Nasal cavity respiratory epithelium epithelial cell of viscerocranial mucosa (primary cell): ENCODE measurements around the gene RPP21. TPM values are rescaled to one million over a fixed set of nuclear protein-coding genes. Genes with fewer than 3 reads are reported as not detected.

Experiments
- total RNA-seq: library from RNA; depleted of rRNA; stranded (reverse); fragments of >200 nt; gene quantifications from 2 replicates; pipeline ENCODE4 v1.2.3, GENCODE V29; 2014

The RPP21 gene
- total RNA-seq, result 27.0 and 52.6 TPM in 2 replicates

DNA sequence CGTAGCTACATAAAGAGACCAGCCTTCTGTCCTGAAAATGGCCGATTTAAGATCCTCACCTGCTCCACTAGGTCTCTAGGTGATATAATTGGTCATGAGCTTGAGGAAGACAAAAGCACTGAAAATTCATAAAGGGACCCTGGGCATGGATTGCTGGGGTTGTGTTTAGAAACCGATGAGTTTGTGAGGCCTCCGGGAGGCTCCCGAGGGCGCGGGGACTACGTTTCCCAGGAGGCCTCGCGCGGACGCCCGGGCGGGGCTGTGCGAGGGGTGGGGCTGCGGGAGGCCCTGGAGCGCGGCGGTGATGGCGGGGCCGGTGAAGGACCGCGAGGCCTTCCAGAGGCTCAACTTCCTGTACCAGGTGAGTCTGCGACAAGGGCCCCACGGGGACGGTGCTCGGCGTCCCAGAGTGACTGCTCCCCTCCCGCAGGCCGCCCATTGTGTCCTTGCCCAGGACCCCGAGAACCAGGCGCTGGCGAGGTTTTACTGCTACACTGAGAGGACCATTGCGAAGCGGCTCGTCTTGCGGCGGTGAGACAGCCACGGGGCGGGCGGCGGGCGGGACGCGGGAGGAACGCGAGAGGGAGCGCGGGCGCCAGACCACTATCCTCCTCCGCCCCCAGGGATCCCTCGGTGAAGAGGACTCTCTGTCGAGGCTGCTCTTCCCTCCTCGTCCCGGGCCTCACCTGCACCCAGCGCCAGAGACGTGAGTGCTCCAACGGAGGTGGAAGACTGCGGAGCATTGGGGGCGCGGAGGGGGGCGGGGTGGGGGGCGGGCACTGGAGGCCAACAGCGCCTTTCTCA, at the start of gene RPP21:
Gene RPP21 (plus strand): TSS at position 289 of the 804 bp plus-strand sequence. CDS start 16 bp downstream, at position 305.

DNA sequence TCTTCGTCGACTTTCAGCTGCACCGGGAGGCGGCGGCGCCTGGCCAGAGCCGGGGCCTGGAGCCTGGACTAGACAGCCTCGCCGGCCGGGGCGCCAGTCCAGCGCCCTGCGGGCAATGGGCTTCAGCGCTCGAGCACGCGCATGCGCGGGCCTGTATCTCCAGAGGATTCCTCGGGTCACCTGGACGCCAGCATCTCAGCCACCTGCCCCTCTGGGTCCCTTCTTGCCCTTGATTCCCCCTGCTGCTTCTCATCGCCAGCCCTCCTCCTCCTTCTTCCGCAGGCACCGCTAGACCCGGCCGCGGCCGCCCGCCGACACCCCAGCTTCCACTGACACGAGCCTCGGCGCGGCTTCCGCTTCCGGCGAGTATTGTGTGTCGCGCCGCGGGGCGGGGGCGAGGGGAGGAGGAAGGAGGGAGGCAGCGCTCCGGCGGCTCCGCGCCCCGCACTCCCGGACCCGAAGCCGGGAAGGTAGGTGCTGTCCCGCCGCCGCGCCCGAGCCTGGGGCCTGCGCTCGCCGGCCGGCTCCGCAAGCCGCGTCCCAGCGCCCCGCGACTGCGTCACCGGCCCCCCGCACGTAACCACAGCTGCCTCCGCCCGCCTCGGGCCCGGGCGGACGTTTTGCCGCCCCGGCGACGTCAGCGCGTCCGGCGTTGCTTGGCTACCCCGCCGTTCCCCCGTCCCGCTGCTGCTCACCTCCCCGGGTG, 18.3 kb upstream of the RPP21 start, which contains the start of gene TRIM39:
Gene TRIM39 (plus strand): TSS at position 402 of the 706 bp plus-strand sequence. CDS start 2,391 bp downstream, outside the sequence.

Other genes with a start within 250 kb of the RPP21 start
- gene TRIM31, start 232.1 kb upstream of the RPP21 start, total RNA-seq, result under 0.01 TPM in 2 replicates
- gene TRIM40, start 209.0 kb upstream of the RPP21 start, total RNA-seq, result not detected in 2 replicates
- gene TRIM10, start 183.9 kb upstream of the RPP21 start, total RNA-seq, result not detected in 2 replicates
- not detected in 2 replicates for gene TRIM15, start 181.6 kb upstream of the RPP21 start, total RNA-seq
- gene TRIM26, start 131.8 kb upstream of the RPP21 start, total RNA-seq, result 42.4 and 71.5 TPM in 2 replicates
- 13.0 and 14.7 TPM in 2 replicates for gene TRIM39, start 18.2 kb upstream of the RPP21 start, total RNA-seq
- gene HLA-E, start 144.4 kb downstream of the RPP21 start, total RNA-seq, result 157 and 192 TPM in 2 replicates
- gene GNL1, start 211.3 kb downstream of the RPP21 start, total RNA-seq, result 30.9 and 31.4 TPM in 2 replicates
- gene PRR3, start 212.1 kb downstream of the RPP21 start, total RNA-seq, result 3.1 and 4.3 TPM in 2 replicates
- 42.0 and 70.8 TPM in 2 replicates for gene ABCF1, start 226.3 kb downstream of the RPP21 start, total RNA-seq